ENCODE measurements around the gene OSMR. TPM values are rescaled to one million over a fixed set of nuclear protein-coding genes. Genes with fewer than 3 reads are reported as not detected.

OSMR gene
- polyA plus RNA-seq, 2 donors: 4.6 to 7.6 TPM

DNA sequence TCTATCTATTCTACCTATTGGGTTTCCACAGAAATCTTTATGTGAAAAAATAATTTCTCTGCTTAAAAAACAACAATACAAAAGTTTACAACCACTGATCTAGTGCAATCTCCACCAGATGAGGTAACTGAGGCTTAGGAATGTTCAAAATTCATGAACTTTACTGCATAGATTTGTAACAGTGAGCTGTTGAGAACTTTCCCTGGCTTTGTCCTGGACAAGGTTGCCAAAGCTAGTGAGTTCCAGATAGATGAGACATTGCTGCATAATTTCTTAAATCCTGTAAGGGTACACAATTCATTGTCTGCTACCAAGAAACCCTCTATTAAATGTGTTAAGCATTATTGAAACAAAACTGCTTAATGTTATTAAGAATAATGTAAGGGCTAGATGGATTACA is 102.7 kb downstream of the OSMR start:
- no peak overlapping the region for H3K4me3 ChIP-seq (ENCODE audit: low read depth in 1 of 2, low read length in 2 of 2)
- no peak overlapping the region for H3K27ac ChIP-seq (ENCODE audit: low read depth in 2 of 2, low read length in 1 of 2)
- no peaks in the 10 kb centered on the region for H3K4me1 ChIP-seq (ENCODE audit: control insufficient read depth in 2 of 2, insufficient read depth in 2 of 2, low read length in 1 of 2)
- no peaks in the 10 kb centered on the region for H3K27me3 ChIP-seq (ENCODE audit: control insufficient read depth in 1 of 2, insufficient read depth in 2 of 2, low read length in 2 of 2)
- H3K36me3 ChIP-seq (ENCODE audit: control insufficient read depth in 2 of 2, insufficient read depth in 2 of 2, low read length in 1 of 2): peaks cover 0 to 6% of the 10 kb centered on the region in 2 donors
- H3K9me3 ChIP-seq (ENCODE audit: control insufficient read depth in 2 of 2, insufficient read depth in 1 of 2, low read depth in 1 of 2, low read length in 1 of 2): no peaks in the 10 kb centered on the region

DNA sequence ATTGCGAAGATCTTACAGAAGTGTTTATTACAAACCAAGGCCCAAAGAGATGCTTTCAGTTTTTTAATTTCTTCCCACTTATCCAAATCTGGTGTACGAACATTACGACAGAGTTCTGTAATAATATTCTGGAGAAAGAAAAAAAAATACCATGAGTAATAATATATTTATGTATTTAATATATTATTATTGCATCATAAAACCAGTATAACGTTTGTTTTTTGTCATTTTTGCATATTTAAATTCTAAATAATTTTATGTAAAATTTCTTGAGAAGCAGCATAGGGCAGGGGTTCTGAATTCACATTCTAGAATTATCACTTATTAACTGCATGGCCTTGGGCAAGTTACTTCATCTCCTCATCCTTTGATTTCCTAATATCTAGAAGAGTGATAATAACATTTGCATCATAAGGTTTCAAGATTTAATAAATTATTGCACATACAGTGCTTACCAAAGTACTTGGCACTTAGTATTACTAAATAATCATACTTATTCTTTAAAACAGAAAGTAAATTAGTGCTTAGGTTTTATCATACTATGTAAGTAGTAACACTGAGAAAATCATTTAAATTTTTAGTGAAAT is 107.7 kb downstream of the OSMR start:
- H3K36me3 ChIP-seq (ENCODE audit: control insufficient read depth in 2 of 2, insufficient read depth in 2 of 2, low read length in 1 of 2): peaks cover 0 to 6% of the 10 kb centered on the region in 2 donors
- no peaks in the 10 kb centered on the region for H3K4me1 ChIP-seq (ENCODE audit: control insufficient read depth in 2 of 2, insufficient read depth in 2 of 2, low read length in 1 of 2)
- H3K4me3 ChIP-seq (ENCODE audit: low read depth in 1 of 2, low read length in 2 of 2): no peak overlapping the region
- 84 to 92% methylated on average over 4 of the region's 4 CpGs for WGBS, 2 donors
- H3K27ac ChIP-seq (ENCODE audit: low read depth in 2 of 2, low read length in 1 of 2): no peak overlapping the region
- no peaks in the 10 kb centered on the region for H3K9me3 ChIP-seq (ENCODE audit: control insufficient read depth in 2 of 2, insufficient read depth in 1 of 2, low read depth in 1 of 2, low read length in 1 of 2)
- H3K27me3 ChIP-seq (ENCODE audit: control insufficient read depth in 1 of 2, insufficient read depth in 2 of 2, low read length in 2 of 2): no peaks in the 10 kb centered on the region

DNA sequence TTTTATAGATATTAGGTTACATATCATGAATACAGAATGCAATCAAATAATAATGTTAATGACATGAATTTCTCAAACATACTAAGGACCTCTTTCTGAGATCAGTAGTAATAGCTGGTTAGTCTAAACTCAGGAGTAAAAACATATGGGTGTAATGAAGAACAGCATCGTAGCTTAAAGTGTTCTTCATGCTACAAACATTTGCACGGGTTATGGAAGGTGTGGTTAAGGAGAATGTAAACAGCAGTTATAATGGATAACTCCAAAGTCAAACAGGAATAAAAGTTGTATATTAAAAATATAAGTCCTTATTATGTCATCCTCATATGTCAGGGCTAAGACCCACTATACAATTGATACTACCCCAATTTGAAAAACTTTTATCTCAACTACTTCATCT is 115.9 kb downstream of the OSMR start:
- H3K4me1 ChIP-seq (ENCODE audit: control insufficient read depth in 2 of 2, insufficient read depth in 2 of 2, low read length in 1 of 2): no peaks in the 10 kb centered on the region
- H3K9me3 ChIP-seq (ENCODE audit: control insufficient read depth in 2 of 2, insufficient read depth in 1 of 2, low read depth in 1 of 2, low read length in 1 of 2): no peaks in the 10 kb centered on the region
- WGBS, 2 donors: 79 to 81% methylated on average over 2 of the region's 2 CpGs
- no peaks in the 10 kb centered on the region for H3K27me3 ChIP-seq (ENCODE audit: control insufficient read depth in 1 of 2, insufficient read depth in 2 of 2, low read length in 2 of 2)
- H3K4me3 ChIP-seq (ENCODE audit: low read depth in 1 of 2, low read length in 2 of 2): no peak overlapping the region
- no peak overlapping the region for H3K27ac ChIP-seq (ENCODE audit: low read depth in 2 of 2, low read length in 1 of 2)
- H3K36me3 ChIP-seq (ENCODE audit: control insufficient read depth in 2 of 2, insufficient read depth in 2 of 2, low read length in 1 of 2): peaks cover 0 to 3% of the 10 kb centered on the region in 2 donors

DNA sequence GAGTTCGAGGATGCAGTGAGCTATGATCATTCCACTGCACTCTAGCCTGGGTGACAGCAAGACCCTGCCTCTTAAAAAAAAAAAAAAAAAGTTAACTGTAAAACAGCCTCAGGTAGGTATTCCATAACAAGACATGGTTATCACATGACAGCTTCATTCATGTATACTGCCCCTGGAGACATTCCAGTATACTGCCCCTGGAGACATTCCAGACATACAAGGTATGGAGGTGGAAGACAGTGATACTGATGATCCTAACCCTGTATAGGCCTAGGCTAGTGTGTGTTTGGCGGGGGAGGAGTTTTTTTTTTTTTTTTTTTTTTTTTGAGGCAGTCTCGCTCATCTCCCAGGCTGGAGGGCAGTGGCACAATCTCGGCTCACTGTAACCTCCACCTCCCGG is 122.9 kb downstream of the OSMR start:
- Histone ChIP-seq H3K36me3 (ENCODE audit: control insufficient read depth in 2 of 2, insufficient read depth in 2 of 2, low read length in 1 of 2) (no peaks in the 10 kb centered on the region), H3K4me1 (ENCODE audit: control insufficient read depth in 2 of 2, insufficient read depth in 2 of 2, low read length in 1 of 2) (no peaks in the 10 kb centered on the region), H3K4me3 (ENCODE audit: low read depth in 1 of 2, low read length in 2 of 2) (no peak overlapping the region), H3K27me3 (ENCODE audit: control insufficient read depth in 1 of 2, insufficient read depth in 2 of 2, low read length in 2 of 2) (no peaks in the 10 kb centered on the region), H3K9me3 (ENCODE audit: control insufficient read depth in 2 of 2, insufficient read depth in 1 of 2, low read depth in 1 of 2, low read length in 1 of 2) (no peaks in the 10 kb centered on the region), H3K27ac (ENCODE audit: low read depth in 2 of 2, low read length in 1 of 2) (no peak overlapping the region)
- 95 to 97% methylated on average over 5 of the region's 5 CpGs for WGBS, 2 donors

DNA sequence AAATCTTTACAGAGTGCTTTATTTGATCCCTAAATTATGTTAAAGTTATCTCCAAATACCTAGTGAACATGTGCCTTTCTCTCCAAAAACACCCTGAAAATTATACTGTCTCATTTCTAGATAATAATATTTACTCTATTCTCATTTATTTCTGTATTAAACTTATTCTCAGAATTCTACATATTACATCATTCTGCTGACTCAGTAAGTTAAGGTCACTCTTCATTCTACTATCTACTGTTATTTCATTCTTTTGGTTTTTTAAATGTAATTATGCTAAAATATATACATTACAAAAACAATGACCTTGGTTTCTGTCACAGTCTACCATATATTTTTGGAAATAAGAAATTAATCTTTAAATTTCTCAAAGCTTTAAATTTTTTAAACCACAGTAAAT is 132.2 kb downstream of the OSMR start:
- Histone ChIP-seq H3K27me3 (ENCODE audit: control insufficient read depth in 1 of 2, insufficient read depth in 2 of 2, low read length in 2 of 2) (no peaks in the 10 kb centered on the region), H3K27ac (ENCODE audit: low read depth in 2 of 2, low read length in 1 of 2) (no peak overlapping the region), H3K4me1 (ENCODE audit: control insufficient read depth in 2 of 2, insufficient read depth in 2 of 2, low read length in 1 of 2) (no peaks in the 10 kb centered on the region), H3K9me3 (ENCODE audit: control insufficient read depth in 2 of 2, insufficient read depth in 1 of 2, low read depth in 1 of 2, low read length in 1 of 2) (no peaks in the 10 kb centered on the region), H3K4me3 (ENCODE audit: low read depth in 1 of 2, low read length in 2 of 2) (no peak overlapping the region), H3K36me3 (ENCODE audit: control insufficient read depth in 2 of 2, insufficient read depth in 2 of 2, low read length in 1 of 2) (peaks cover 0 to 4% of the 10 kb centered on the region in 2 donors)

DNA sequence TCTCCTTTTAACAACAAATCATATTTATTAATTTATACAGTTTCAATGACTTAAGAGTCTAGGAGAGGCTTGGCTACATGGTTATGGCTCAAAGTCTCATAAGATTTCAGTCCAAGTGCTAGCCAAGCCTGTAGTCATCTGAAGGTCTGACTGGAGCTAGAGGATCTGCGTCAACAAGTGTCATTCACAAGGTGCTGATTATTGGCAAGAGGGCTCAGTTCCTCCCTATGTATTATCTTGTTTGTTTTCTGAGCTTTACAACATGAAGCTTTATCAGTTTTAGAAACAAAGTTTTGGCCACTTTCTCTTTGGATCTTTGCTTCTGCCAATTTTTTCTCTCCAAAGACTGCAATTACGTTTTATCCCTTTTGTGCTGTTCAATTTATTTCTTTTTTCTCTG is 133.7 kb downstream of the OSMR start:
- Histone ChIP-seq H3K27me3 (ENCODE audit: control insufficient read depth in 1 of 2, insufficient read depth in 2 of 2, low read length in 2 of 2) (no peaks in the 10 kb centered on the region), H3K36me3 (ENCODE audit: control insufficient read depth in 2 of 2, insufficient read depth in 2 of 2, low read length in 1 of 2) (peaks cover 0 to 4% of the 10 kb centered on the region in 2 donors), H3K4me3 (ENCODE audit: low read depth in 1 of 2, low read length in 2 of 2) (no peak overlapping the region), H3K27ac (ENCODE audit: low read depth in 2 of 2, low read length in 1 of 2) (no peak overlapping the region), H3K4me1 (ENCODE audit: control insufficient read depth in 2 of 2, insufficient read depth in 2 of 2, low read length in 1 of 2) (no peaks in the 10 kb centered on the region), H3K9me3 (ENCODE audit: control insufficient read depth in 2 of 2, insufficient read depth in 1 of 2, low read depth in 1 of 2, low read length in 1 of 2) (no peaks in the 10 kb centered on the region)
- 87 to 91% methylated on average over 2 of the region's 2 CpGs for WGBS, 2 donors

Other genes starting within 250 kb of the OSMR start
- 1 to 10 TPM; 2.8 to 4.4 TPM for gene RICTOR, start 228.4 kb downstream of the OSMR start, polyA plus RNA-seq